ELF-1 (cell line): ENCODE results near the gene LIN52.
"Not testable (repeated sequence)": the region's sequence is repeated elsewhere in the genome, so short reads cannot be mapped to it uniquely, and the experiment has no call there.

ENCODE experiments used
- DNase-seq: peaks from one replicate; pipeline ENCODE4 v3.0.0-alpha.2; 2016; ENCODE audit warnings: low read depth, low spot score

LIN52 gene

GRCh38 chr14:74109369-74109768, 24.6 kb downstream of the LIN52 start:
- DNase-seq: no peak

DNA sequence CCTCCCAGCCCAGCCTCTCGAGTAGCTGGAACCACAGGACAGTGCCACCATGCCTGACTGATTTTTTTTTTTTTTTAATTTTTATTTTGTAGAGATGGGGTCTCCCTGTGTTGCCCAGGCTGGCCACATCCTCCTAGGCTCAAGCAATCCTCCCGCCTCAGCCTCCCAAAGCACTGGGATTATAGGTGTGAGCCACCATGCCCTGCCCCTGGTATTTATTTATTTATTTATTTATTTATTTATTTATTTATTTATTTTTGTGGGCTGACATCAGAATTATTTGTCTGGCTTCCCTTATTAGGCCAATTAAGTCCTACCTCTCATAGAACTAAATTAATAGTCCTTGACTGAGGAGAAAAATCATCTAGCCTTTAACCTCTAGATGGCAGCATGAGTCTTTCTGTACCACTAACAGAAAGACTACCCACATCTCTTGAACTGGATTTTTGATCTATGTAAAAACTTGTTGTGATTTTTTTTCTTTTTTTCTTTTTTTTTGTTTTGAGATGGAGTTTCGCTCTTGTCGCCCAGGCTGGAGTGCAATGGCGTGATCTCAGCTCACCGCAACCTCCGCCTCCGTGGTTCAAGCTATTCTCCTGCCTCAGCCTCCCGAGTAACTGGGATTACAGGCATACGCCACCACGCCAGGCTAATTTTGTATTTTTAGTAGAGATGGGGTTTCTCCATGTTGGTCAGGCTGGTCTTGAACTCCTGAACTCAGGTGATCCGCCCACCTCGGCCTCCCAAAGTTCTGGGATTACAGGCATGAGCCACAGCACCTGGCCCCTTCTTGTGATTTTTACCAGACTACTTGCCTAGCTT, 26.9 kb downstream of the LIN52 start:
- not testable (repeated sequence) for DNase-seq

DNA sequence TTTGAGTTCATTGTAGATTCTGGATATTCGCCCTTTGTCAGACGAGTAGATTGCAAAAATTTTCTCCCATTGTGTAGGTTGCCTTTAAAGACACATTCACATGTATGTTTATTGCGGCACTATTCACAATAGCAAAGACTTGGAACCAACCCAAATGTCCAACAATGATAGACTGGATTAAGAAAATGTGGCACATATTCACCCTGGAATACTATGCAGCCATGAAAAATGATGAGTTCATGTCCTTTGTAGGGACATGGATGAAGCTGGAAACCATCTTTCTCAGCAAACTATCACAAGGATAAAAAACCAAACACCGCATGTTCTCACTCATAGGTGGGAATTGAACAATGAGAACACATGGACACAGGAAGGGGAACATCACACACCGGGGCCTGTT, 40.7 kb downstream of the LIN52 start:
- DNase-seq: not testable (repeated sequence)

GRCh38 chr14:74126315-74127013, 41.7 kb downstream of the LIN52 start:
- no peak for DNase-seq

DNA sequence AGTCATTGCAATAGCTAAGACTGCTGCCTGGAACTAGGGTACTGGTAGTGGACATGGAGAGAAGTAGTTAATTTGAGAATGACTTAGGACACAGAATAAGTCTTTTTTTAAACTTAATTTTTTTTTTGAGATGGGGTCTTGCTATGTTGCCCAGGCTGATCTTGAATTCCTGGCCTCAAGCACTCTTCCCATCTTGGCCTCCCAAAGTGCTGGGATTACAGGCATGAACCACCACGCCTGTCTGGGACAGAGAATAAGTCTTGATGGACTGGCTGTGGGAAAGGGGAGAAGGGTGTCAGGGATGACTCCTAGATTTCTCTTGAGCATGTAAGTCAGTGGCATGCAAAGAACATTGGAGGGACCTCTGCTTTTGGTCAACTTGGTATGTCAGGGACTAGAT, 42.9 kb downstream of the LIN52 start:
- no peak for DNase-seq

DNA sequence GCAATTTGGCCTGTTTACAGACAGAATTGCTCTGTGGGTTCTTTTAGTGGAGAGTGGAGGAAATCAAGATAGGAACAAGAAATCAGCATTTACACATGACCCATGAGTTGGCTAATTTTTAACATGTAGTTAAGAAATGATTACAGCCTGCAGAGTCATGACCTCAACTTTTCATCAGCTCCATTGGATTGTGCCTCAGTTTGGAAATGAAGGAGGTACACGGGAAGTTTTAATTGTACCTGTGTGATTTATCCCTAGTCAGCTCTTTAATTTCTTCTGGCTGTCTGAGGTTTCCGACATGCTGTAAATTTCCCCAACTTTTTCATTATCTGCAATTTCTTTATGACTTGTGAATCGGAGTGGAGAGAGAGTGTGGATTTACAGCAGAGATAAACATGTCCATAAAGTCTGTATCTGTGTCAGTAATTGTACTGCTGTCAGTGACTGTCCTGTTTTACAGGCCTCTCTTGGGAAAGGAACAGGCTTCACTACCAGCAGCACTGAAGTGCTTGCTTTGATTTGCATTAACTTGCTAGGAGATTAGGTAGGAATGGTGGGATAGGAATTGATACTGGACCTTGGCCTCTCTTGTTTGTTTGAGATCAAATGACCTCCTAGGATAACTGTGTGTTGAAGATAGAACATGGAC, 49.2 kb downstream of the LIN52 start:
- DNase-seq: no peak

DNA sequence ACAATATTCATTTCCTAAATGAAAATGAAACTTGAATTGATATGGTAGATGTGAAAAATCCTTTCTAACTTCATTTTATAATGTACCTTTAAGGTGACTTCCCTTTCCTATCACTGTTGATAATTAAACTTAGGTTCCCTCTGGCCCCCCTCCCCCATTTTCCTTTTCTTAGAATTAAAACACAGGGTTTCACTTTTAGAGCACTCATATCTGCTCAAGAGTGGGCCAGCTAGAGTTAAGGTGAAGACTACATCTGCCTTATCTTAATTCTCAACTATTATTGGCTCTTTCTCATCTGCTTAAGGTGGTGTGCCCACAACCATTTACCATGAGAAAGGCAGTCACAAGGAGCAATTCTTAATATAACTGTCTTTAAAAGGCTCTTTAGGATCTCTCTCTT, 49.7 kb downstream of the LIN52 start:
- DNase-seq: no peak

GRCh38 chr14:74135426-74135825, 50.7 kb downstream of the LIN52 start:
- no peak for DNase-seq

DNA sequence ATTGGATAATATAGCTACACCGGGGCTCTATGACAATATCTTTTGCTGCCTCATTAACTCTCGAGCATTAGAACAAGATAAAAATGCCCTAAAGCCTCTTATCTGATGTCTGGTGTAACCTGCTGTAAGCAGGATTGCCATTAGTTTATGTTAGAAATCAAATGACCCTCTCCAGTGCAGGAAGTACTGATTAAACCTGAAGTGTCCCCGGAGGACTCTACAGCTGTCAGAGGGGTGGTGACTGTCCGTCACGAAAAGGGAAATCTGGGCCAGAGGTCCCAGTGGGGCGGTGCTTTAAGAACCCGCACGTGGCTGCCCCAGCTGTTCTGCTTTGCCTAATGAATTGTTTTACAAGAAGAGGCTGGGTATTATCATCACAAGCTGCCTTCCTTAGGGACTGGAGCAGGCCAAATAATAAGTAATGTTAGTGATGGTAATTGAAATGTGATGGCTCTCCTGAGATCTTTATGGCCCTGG, 55.7 kb downstream of the LIN52 start:
- peak; percentile 6 for DNase-seq

- no peak for DNase-seq
These were observed 56.9 kb downstream of the LIN52 start for GRCh38 chr14:74141703-74142102.

DNA sequence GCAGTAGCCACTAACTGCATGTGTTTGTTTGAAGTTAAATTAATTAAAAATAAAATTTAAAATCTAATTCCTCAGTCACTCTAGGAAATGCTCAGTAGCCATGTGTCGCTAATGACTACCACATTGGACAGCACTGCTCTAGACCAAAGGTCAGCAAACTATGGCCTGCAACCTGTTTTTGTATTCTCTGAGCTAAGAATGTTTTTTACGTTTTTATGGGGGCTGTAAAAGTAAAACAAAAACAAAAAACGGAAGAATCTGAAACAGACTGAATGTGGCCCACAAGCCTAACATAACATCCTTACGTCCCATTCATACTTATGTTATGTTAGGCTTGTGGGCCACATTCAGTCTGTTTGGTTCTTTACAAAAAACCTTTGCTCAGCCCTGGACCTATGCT, 57.8 kb downstream of the LIN52 start:
- DNase-seq: no peak

DNA sequence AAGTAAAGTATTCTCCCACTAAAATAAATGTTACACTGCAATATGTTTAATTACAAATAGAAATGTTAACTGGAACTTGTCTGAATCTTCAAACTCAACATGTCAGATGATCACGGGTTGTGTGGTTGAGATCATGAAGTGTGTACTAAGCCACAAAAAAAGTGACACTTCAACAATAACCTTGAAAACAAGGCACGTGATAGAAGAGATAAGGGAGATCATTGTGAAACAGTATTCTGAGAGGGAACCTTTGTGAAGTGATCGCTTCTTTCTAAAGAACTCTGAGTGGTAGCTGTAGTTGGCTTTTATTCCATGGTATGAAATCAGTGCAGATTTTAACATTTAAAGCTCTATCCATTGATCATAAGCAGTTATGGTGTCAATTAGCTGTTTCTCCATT, 60.0 kb downstream of the LIN52 start:
- no peak for DNase-seq

DNA sequence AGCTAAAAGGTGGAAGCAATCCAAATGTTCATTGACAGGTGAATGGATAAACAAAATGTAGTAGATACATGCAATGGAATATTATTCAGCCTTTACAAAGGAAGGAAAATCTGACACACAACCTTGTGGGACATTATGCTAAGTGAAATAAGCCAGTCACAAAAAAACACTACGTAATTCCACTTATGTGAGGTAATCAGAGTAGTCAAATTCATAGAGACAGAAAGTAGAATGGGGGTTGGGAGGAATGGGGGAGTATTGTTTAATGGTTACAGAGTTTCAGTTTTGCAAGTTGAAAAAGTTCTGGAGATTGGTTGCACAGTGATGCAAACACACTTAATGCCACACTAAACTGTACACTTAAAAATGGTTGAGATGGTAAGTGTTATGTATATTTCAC, 62.8 kb downstream of the LIN52 start:
- DNase-seq: no peak

DNA sequence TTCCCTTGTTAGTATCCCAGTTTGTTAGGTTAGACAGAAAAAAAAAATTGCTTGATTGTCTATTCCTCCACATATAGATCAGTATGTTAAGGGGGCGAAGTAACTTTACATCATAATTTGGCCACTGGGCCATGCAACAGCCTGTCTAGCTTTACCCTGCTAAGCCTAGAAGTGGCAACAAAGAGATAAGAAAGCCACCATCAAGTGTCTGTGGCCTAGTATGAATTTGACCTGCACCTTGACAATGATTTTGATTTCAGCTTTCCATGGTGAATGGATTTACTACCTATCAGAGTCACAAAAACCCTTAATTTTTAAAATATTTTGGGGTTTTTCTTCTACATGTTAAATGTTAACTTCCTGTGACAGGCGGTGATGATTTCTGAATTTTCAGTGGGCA, 63.9 kb downstream of the LIN52 start:
- no peak for DNase-seq

GRCh38 chr14:74155287-74155686, 70.5 kb downstream of the LIN52 start:
- DNase-seq: no peak

DNA sequence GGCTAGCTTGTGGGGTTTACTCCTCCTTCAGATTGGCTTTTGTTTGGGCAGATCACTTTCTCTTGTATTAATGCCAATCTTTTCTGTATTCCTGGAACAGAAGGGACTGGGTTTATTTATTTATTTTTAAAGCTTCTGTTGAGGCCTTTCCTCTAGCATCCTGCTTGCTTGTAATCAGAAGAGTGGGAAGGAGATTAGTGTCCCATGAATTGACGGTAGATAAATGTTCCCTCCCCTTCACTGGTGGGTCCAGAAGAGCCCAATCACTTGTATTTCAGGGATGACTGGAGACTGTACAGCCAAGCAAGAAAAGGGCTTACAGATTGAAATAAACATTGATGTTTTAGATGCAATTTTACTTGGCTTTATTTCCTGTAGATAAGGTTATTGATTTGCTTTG, 71.0 kb downstream of the LIN52 start:
- no peak for DNase-seq

- no peak for DNase-seq
These were observed 76.0 kb downstream of the LIN52 start for GRCh38 chr14:74160763-74161162.

- DNase-seq: peak; percentile 10
These were observed 76.9 kb downstream of the LIN52 start for GRCh38 chr14:74161526-74162158.

DNA sequence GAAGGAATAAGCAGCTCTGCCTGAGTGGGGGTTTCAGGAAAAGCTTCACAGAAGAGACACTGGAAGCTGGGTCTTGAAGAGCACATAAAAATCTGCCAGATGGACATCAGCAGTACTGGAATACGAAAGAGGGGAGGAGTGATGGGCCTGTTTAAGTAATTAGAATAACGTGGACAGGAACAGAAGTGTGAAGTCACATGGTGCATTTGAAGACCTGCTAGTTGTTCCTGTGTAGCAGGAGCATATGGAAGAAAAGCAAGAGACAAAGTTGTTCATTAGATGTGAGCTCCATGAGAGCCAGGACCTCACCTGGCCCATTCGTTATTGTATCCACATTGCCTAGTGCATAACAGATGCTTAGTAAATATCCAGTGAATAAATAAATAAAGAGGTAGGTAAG, 85.2 kb downstream of the LIN52 start:
- DNase-seq: no peak

GRCh38 chr14:74176400-74176793, 91.6 kb downstream of the LIN52 start:
- DNase-seq: no peak

GRCh38 chr14:74179856-74180255, 95.1 kb downstream of the LIN52 start:
- DNase-seq: no peak

GRCh38 chr14:74190927-74191575, 106.3 kb downstream of the LIN52 start:
- no peak for DNase-seq
